GM12801 (cell line): ENCODE results near the gene HCRT.

ENCODE experiments used
- CTCF ChIP-seq: IDR thresholded peaks from one replicate; pipeline ENCODE4 v1.5.1; 2011; ENCODE audit warnings: control low read depth; ENCODE audit not compliant: insufficient read length; ENCODE audit errors: extremely low read depth

Gene HCRT

GRCh38 chr17:42135664-42136653, 49.3 kb downstream of the HCRT start:
- no peak for TF ChIP-seq CTCF

DNA sequence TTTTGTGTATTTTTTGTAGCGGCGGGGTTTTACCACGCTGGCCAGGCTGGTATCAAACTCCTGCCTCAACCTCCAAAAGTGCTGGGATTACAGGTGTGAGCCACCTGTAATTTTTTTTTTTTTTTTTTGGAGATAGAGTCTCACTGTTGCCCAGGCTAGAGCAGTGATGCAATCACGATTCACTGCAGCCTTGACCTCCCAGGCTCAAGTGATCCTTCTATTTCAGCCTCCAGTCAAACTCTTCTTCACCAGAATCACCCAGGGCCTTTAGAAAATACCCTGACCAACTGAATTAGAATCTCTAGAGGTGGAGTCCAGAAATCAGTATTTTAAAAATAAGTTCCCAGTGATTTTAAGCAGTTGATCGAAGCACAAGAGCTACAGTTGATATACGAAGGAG, 50.1 kb downstream of the HCRT start:
- no peak for TF ChIP-seq CTCF
